Memory B cell (primary cell): ENCODE data around the gene JAK2.

ENCODE experiments used
- ATAC-seq: fragments of 150-1000 bp; cut with Tn5 transposase; 2 replicates; pipeline ENCODE4 v1.10.0; 2021; ENCODE audit warnings: low read depth, mild to moderate bottlenecking, moderate library complexity
- DNase-seq, 2 donors: peaks; one replicate each; pipeline ENCODE4 v3.0.0; 2022; ENCODE audit warnings: low spot score in 2 of 2
- H3K27ac Mint-ChIP-seq: one replicate; pipeline ENCODE4 v1.8.0; 2022; ENCODE audit warnings: mild to moderate bottlenecking, moderate library complexity, mixed read lengths
- H3K27me3 Mint-ChIP-seq: one replicate; pipeline ENCODE4 v1.8.0; 2022; ENCODE audit warnings: mixed read lengths
- H3K36me3 Mint-ChIP-seq: one replicate; pipeline ENCODE4 v1.8.0; 2022; ENCODE audit warnings: mild to moderate bottlenecking, mixed read lengths
- H3K4me1 Mint-ChIP-seq: one replicate; pipeline ENCODE4 v1.8.0; 2022; ENCODE audit warnings: mixed read lengths
- H3K4me3 Mint-ChIP-seq: one replicate; pipeline ENCODE4 v1.8.0; 2022; ENCODE audit warnings: mild to moderate bottlenecking, moderate library complexity, mixed read lengths
- H3K9me3 Mint-ChIP-seq: one replicate; pipeline ENCODE4 v1.8.0; 2022; ENCODE audit warnings: mixed read lengths

Gene JAK2

DNA sequence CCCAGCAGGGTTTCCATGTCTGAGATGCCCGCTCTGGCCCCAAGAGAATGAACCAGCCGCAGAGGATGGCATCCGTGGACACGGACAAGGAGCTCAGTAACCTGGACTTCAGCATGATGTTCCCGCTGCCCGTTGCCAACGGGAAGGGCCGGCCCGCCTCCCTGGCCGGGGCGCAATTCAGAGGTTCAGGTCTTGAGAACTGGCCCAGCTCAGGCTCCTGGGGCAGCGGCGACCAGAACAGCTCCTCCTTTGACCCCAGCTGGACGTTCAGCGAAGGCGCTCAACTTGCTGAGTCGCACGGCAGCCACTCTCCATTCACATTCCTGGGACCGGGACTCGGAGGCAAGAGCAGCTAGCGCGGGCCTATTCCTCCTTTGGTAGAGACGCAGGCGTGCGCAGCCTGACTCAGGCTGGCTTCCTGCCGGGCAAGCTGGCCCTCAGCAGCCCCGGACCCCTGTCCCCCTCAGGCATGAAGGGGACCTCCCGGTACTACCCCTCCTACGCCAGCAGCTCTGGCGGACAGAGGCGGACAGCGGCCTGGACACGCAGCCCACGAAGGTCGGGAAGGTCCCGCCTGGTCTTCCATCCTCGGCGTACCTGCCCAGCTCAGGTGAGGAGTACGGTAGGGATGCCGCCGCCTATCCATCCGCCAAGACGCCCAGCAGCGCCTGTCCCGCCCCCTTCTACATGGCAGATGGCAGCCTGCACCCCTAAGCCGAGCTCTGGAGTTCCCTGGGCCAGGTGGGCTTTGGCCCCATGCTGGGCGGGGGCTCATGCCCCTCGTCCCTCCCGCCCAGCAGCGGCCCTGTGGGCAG, 126.0 kb downstream of the JAK2 start:
- Mint-ChIP-seq H3K4me1 (no peaks in the 10 kb centered on the region), H3K4me3 (no peak overlapping the region), H3K9me3 (peaks cover 2% of the 10 kb centered on the region), H3K36me3 (peaks cover 28% of the 10 kb centered on the region), H3K27me3 (no peaks in the 10 kb centered on the region), H3K27ac (no peak overlapping the region)
- DNase-seq, result no peak
- ATAC-seq, result no peak

DNA sequence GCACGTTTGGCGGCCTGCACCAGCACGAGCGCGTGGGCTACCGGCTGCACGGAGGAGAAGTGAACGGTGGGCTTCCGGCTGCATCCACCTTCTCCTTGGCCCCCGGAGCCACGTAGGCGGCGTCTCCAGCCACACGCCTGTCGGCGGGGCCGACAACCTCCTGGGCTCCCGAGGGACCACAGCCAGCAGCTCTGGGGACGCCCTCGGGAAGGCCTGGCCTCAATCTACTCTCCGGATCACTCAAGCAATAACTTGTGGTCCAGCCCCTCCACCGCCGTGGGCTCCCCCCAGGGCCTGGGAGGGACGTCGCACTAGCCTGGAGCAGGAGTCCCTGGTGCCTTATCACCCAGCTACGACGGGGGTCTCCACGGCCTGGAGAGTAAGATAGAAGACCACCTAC, 126.6 kb downstream of the JAK2 start:
- H3K27me3 Mint-ChIP-seq, result no peaks in the 10 kb centered on the region
- no peak overlapping the region for H3K27ac Mint-ChIP-seq
- DNase-seq, result no peak
- H3K4me1 Mint-ChIP-seq, result no peaks in the 10 kb centered on the region
- no peak overlapping the region for H3K4me3 Mint-ChIP-seq
- H3K9me3 Mint-ChIP-seq, result peaks cover 2% of the 10 kb centered on the region
- H3K36me3 Mint-ChIP-seq, result peaks cover 28% of the 10 kb centered on the region
- no peak for ATAC-seq

DNA sequence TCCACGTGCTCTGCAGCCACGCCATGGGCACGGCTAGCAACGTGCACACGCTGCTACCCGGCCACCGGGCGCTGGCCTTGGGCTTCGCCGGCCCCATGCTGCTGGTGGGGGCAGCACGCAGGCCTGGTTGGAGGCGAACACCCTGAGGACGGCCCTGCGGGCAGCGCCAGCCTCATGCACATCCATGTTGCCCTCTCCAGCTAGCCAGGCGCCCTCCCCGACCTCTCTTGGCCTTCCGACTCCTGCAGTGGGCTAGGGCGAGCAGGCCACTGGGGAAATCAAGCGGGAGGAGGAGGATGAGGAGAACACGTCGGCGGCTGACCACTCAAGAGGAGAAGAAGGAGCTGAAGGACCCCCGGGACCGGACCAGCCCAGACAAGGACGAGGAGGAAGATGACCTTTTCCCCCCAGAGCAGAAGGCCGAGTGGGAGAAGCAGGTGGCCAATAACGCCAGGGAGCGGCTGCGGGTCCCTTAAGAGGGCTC, 127.1 kb downstream of the JAK2 start:
- Mint-ChIP-seq H3K27me3 (no peaks in the 10 kb centered on the region), H3K27ac (no peak overlapping the region), H3K4me1 (no peaks in the 10 kb centered on the region), H3K4me3 (no peak overlapping the region), H3K36me3 (peaks cover 28% of the 10 kb centered on the region), H3K9me3 (peaks cover 2% of the 10 kb centered on the region)
- DNase-seq, result no peak
- no peak for ATAC-seq

DNA sequence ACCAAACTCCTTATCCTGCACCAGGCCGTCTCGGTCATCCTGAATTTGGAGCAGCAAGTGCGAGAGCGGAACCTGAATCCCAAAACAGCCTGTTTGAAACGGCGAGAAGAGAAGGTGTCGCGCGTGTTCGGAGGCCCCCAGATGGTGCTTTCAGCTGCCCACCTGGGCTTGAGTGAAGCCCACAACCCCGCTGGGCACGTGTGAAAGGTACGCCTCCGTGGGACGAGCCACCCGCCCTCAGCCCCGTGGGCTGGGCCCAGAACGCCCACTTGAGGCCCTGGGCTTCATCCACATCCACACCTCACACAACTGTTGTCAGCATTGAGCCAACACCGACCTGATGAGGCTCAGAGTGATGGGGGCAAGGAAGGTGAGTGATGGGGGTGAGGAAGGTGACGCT, 127.6 kb downstream of the JAK2 start:
- Mint-ChIP-seq H3K36me3 (peaks cover 25% of the 10 kb centered on the region), H3K9me3 (no peaks in the 10 kb centered on the region), H3K4me3 (no peak overlapping the region), H3K27me3 (no peaks in the 10 kb centered on the region), H3K27ac (no peak overlapping the region), H3K4me1 (no peaks in the 10 kb centered on the region)
- DNase-seq (no peak), ATAC-seq (no peak)

DNA sequence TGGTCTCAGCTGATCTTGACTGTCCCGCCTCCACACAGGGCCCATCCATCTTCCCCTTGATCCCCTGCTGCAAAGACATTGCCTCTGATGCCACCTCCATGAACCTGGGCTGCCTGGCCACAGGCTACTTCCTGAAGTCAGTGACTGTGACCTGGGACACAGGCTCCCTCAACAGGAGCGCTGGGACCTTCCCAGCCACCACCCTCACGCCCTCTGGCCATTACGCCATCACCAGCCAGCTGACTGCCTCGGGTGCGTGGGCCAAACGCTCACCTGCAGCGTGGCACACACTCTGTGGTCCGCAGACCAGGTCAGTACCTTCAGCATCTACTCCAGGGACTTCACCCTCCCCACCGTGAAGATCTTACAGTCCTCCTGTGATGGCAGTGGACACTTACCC, 128.5 kb downstream of the JAK2 start:
- Mint-ChIP-seq H3K27ac (no peak overlapping the region), H3K4me3 (no peak overlapping the region), H3K36me3 (peaks cover 25% of the 10 kb centered on the region), H3K9me3 (no peaks in the 10 kb centered on the region), H3K4me1 (no peaks in the 10 kb centered on the region), H3K27me3 (no peaks in the 10 kb centered on the region)
- ATAC-seq, result no peak
- DNase-seq, result no peak

DNA sequence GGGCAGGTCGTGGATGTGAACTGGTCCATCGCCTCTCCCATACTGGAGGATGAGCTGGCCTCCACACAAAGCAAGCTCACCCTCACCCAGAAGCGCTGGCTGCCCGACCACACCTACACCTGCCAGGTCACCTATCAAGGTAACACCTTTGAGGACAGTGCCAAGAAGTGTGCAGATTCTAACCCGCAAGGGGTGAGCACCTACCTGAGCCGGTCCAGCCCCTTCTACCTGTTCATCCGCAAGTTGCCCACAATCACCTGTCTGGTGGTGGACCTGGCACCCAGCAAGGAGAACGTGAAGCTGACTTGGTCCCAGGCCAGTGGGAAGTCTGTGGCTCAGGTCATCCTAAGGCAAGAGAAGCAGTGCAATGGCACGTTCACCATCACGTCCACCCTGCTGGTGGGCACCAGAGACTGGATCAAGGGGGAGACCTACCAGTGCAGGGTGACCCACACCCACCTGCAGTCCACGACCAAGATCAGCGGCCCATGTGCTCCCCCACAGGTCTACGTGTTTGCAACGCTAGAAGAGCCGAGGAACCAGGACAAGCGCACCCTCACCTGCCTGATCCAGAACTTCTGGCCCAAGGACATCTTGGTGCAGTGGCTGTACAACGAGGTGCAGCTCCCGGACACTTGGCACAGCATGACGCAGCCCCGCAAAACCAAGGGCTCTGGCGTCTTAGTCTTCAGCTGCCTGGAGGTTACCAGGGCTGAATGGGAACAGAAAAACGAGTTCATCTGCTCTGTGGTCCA, 129.1 kb downstream of the JAK2 start:
- ATAC-seq (no peak), DNase-seq (no peak)
- H3K9me3 Mint-ChIP-seq, result no peaks in the 10 kb centered on the region
- H3K4me3 Mint-ChIP-seq, result no peak overlapping the region
- peaks cover 25% of the 10 kb centered on the region for H3K36me3 Mint-ChIP-seq
- H3K27me3 Mint-ChIP-seq, result no peaks in the 10 kb centered on the region
- no peak overlapping the region for H3K27ac Mint-ChIP-seq
- no peaks in the 10 kb centered on the region for H3K4me1 Mint-ChIP-seq

DNA sequence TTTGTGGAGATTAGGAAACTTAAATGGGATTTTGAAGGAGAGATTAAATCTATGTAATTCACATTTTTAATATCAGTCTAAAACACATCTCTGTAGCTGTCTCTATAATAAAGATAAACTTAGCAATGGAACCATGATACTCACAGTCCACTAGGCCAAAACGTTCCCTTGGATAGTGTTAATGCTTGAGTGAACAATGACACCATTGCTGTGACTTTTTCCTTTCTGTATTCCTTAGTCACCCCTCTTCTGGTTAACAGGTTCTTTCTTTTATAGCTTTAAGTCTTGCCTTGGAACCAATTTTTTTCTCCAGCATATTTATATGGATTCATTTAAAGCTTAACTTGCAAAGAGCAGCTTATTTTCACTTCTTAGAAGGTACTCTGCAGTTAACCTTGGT, 137.0 kb downstream of the JAK2 start:
- no peak for ATAC-seq
- Mint-ChIP-seq H3K9me3 (no peaks in the 10 kb centered on the region), H3K4me3 (no peak overlapping the region), H3K27me3 (no peaks in the 10 kb centered on the region), H3K27ac (no peak overlapping the region), H3K4me1 (no peaks in the 10 kb centered on the region), H3K36me3 (peaks cover 38% of the 10 kb centered on the region)
- DNase-seq, result no peak

DNA sequence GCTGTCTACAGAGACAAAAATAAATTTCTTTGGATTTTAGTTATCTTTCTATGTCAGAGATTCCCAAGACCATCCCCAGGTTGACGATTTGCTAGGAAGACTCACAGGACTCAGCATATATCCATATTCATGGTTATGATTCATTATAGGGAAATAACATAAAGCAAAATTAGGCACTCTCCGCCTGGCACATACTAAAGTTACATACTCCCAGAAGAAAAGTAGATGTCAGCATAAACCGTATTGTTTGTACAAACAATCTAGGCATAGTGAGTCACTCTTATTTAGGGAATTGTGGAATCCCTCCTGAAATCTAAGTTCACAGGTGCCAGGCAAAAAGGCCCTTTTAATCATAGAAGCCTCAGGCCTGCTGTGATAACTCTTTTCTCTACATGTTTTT, 137.4 kb downstream of the JAK2 start:
- Mint-ChIP-seq H3K36me3 (peaks cover 38% of the 10 kb centered on the region), H3K9me3 (no peaks in the 10 kb centered on the region), H3K27ac (no peak overlapping the region), H3K4me3 (no peak overlapping the region), H3K4me1 (no peaks in the 10 kb centered on the region), H3K27me3 (no peaks in the 10 kb centered on the region)
- no peak for ATAC-seq
- DNase-seq, result no peak

DNA sequence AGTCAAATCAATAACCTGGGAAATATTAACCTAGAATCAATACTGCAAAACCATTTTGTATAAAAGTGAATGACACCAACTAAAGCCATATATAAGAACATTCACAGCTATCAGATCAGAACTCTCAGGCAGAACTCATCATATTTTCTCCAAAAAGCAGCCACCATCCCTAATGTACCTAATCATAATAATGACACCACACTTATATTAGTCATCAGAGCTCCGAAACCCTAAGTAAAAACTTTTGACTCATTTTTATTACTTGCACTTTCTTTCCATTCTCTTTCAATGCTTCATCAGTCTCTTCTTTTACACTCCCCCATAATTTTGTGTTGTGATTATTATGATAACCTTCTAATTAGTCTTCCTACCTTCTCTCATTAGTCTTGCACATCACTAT, 155.1 kb downstream of the JAK2 start:
- no peak overlapping the region for H3K4me3 Mint-ChIP-seq
- H3K27me3 Mint-ChIP-seq, result no peaks in the 10 kb centered on the region
- H3K27ac Mint-ChIP-seq, result no peak overlapping the region
- peaks cover 46% of the 10 kb centered on the region for H3K36me3 Mint-ChIP-seq
- no peaks in the 10 kb centered on the region for H3K4me1 Mint-ChIP-seq
- H3K9me3 Mint-ChIP-seq, result peaks cover 18% of the 10 kb centered on the region
- no peak for ATAC-seq
- no peak for DNase-seq

DNA sequence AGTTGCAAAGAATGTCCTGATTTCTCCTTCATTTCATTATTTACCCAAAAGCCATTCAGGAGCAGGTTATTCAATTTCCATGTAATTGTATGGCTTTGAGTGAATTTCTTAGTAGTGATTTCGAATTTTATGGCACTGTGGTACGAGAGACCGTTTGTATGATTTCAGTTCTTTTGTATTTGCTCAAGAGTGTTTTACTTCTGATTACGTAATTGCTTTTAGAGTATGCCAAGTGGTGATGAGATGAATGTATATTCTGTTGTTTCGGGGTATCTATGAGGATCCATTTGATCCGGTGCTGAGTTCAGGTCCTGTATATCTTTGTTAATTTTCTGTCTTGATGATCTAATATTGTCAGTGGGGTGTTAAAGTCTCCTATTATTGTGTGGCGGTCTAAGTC, 159.1 kb downstream of the JAK2 start:
- DNase-seq (no peak), ATAC-seq (no peak)
- H3K36me3 Mint-ChIP-seq, result peaks cover 72% of the 10 kb centered on the region
- H3K27me3 Mint-ChIP-seq, result no peaks in the 10 kb centered on the region
- H3K27ac Mint-ChIP-seq, result no peak overlapping the region
- H3K4me3 Mint-ChIP-seq, result no peak overlapping the region
- no peaks in the 10 kb centered on the region for H3K4me1 Mint-ChIP-seq
- peaks cover 10% of the 10 kb centered on the region for H3K9me3 Mint-ChIP-seq

DNA sequence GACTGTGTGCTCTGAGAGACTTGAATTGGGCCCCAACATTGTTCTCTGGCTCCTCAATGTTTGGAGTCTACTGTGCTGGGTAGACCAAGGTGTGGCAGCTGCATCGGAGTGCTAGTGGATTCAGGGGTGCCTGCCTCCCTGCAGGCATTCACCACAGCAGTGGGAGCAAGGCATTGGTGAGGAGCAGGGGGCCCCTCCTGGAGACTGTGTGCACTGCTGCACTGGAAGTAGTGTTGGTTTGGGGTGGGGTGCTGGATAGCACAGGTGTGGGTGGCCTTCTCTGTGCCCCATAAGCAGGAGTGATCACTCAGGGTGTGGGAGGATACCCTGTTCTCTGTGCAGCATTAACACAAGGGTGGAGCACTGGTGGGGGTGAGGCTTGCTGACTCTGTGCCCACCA, 161.2 kb downstream of the JAK2 start:
- peaks cover 69% of the 10 kb centered on the region for H3K36me3 Mint-ChIP-seq
- H3K27me3 Mint-ChIP-seq, result no peaks in the 10 kb centered on the region
- no peaks in the 10 kb centered on the region for H3K4me1 Mint-ChIP-seq
- H3K4me3 Mint-ChIP-seq, result no peak overlapping the region
- no peak for ATAC-seq
- H3K9me3 Mint-ChIP-seq, result peaks cover 10% of the 10 kb centered on the region
- DNase-seq, result no peak
- H3K27ac Mint-ChIP-seq, result no peak overlapping the region
